ENCODE measurements around the gene ARPP21.

DNA sequence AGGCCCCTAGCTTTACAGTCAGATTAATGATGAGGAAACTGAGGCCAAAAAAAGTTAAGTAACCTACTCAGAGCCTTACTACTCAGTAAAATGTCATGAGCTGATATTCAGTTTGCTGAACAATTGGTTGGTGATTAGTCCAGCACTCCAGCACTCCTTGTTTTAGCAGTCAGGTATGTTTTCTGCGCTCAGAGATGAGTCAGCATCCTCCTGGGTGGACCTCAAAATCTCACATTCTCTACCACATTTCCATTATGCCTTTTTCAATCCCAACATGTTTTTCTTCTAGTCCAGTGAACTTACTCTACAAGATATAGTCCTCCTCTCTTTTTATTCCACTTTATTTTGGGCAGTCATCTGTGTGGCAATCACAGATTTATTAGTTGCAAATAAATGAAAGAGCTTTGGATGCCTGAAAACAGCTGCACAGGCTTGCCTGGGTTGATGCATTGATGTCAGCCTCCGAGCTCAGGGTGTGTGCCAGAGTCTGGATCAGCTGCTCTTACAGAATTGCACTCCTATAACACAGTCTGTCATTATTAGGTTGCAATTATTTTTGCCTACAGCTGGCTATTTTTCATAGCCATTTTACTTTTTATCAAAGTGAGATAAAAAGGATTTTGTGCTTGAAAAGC is 133.2 kb downstream of the ARPP21 start:
- TF ChIP-seq, protein P1, sequence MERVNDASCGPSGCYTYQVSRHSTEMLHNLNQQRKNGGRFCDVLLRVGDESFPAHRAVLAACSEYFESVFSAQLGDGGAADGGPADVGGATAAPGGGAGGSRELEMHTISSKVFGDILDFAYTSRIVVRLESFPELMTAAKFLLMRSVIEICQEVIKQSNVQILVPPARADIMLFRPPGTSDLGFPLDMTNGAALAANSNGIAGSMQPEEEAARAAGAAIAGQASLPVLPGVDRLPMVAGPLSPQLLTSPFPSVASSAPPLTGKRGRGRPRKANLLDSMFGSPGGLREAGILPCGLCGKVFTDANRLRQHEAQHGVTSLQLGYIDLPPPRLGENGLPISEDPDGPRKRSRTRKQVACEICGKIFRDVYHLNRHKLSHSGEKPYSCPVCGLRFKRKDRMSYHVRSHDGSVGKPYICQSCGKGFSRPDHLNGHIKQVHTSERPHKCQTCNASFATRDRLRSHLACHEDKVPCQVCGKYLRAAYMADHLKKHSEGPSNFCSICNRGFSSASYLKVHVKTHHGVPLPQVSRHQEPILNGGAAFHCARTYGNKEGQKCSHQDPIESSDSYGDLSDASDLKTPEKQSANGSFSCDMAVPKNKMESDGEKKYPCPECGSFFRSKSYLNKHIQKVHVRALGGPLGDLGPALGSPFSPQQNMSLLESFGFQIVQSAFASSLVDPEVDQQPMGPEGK (CRISPR knock-in tag; IDR thresholded peaks at IDR 0.05; ENCODE audit: borderline replicate concordance): no peak
- TF ChIP-seq OSR1 (CRISPR knock-in tag; IDR thresholded peaks at IDR 0.05) (no peak), ZNF70 (CRISPR knock-in tag; IDR thresholded peaks at IDR 0.05) (no peak), ESRRG (CRISPR knock-in tag; IDR thresholded peaks at IDR 0.05) (no peak), ISL1 (CRISPR knock-in tag; IDR thresholded peaks at IDR 0.05) (no peak)
- TF ChIP-seq, protein P2, sequence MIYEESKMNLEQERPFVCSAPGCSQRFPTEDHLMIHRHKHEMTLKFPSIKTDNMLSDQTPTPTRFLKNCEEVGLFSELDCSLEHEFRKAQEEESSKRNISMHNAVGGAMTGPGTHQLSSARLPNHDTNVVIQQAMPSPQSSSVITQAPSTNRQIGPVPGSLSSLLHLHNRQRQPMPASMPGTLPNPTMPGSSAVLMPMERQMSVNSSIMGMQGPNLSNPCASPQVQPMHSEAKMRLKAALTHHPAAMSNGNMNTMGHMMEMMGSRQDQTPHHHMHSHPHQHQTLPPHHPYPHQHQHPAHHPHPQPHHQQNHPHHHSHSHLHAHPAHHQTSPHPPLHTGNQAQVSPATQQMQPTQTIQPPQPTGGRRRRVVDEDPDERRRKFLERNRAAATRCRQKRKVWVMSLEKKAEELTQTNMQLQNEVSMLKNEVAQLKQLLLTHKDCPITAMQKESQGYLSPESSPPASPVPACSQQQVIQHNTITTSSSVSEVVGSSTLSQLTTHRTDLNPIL (CRISPR knock-in tag; IDR thresholded peaks at IDR 0.05; ENCODE audit: low read depth): no peak
